WTC11 (cell line): ENCODE results near the gene FBXO7.

ENCODE experiments used
- ATF6 ChIP-seq: sonication (generic); formaldehyde crosslinking; IDR thresholded peaks from 2 replicates; pipeline ENCODE4 v1.8.1; 2023; ENCODE audit warnings: mild to moderate bottlenecking, missing genetic modification reagents
- CDX4 ChIP-seq: fragments of 250-450 bp; sonication (Bioruptor Pico); IDR thresholded peaks from 2 replicates; pipeline ENCODE4 v1.9.0; 2021; ENCODE audit warnings: moderate library complexity, mild to moderate bottlenecking, inconsistent platforms, borderline replicate concordance
- CTCF ChIP-seq: fragments of 200-600 bp; IDR thresholded peaks from 2 replicates; pipeline ENCODE4 v1.8.0; 2022; ENCODE audit warnings: antibody characterized with exemption
- ELF4 ChIP-seq: sonication (generic); formaldehyde crosslinking; IDR thresholded peaks from 2 replicates; pipeline ENCODE4 v1.8.1; 2022; ENCODE audit warnings: low read depth, mild to moderate bottlenecking, moderate library complexity, missing genetic modification reagents
- HMGA2 ChIP-seq: fragments of 250-450 bp; sonication (Bioruptor Pico); IDR thresholded peaks from 2 replicates; pipeline ENCODE4 v1.4.0; 2021; ENCODE audit warnings: mild to moderate bottlenecking, moderate library complexity
- NFYB ChIP-seq: sonication (generic); formaldehyde crosslinking; conservative IDR thresholded peaks from 2 replicates; pipeline ENCODE4 v1.8.0; 2022; ENCODE audit warnings: low read depth, missing genetic modification reagents
- ZBTB43 ChIP-seq: sonication (generic); formaldehyde crosslinking; IDR thresholded peaks from 2 replicates; pipeline ENCODE4 v1.8.1; 2023; ENCODE audit warnings: mild to moderate bottlenecking, missing genetic modification reagents

GRCh38 chr22:32490279-32490678, 15.7 kb downstream of the FBXO7 start:
- no peak for TF ChIP-seq CTCF
- no peak for TF ChIP-seq ATF6 (CRISPR knock-in tag)
- no peak for TF ChIP-seq CDX4 (CRISPR knock-in tag)
- no peak for TF ChIP-seq ELF4 (CRISPR knock-in tag)
- TF ChIP-seq HMGA2 (CRISPR knock-in tag), result no peak
- TF ChIP-seq ZBTB43, result no peak
- no peak for TF ChIP-seq NFYB (CRISPR knock-in tag)
